Endothelial cell of umbilical vein (primary cell): ENCODE measurements around the gene CMIP. TPM values are rescaled to one million over a fixed set of nuclear protein-coding genes. Genes with fewer than 3 reads are reported as not detected.

Source experiments
- BruUV-seq: library from RNA; stranded (reverse); fragments of 400-500 nt; replicated peaks from 2 replicates; lab custom pipeline; 2021; lab: Mats Ljungman, UMichigan
- CTCF ChIA-PET: fragments of 300-600, 350-600 bp; sonication (Branson Sonifier 250); formaldehyde crosslinking; loops from one replicate; lab custom pipeline; 2021; ENCODE audit warnings: antibody characterized with exemption, inconsistent platforms; lab: Charles Lee
- POLR2A ChIA-PET: fragments of 300-600, 350-600 bp; sonication (Branson Sonifier 250); formaldehyde crosslinking; loops from one replicate; lab custom pipeline; 2021; ENCODE audit warnings: antibody characterized with exemption, inconsistent platforms; lab: Charles Lee
- DNase-seq: peaks from one replicate; pipeline ENCODE4 v3.0.0-alpha.2; 2011; ENCODE audit warnings: low read depth, low spot score
- FAIRE-seq: peaks from 2 replicates; lab custom pipeline; 2011; peaks lifted over from hg19 to GRCh38; lab: Jason Lieb, UNC
- H2AFZ ChIP-seq: 2 replicates; pipeline ENCODE4 v1.6.0; 2012; ENCODE audit warnings: low read depth, low read length, control low read depth, inconsistent platforms
- H3K27ac ChIP-seq: 2 replicates; pipeline ENCODE4 v1.5.1; 2011; ENCODE audit warnings: low read depth, mild to moderate bottlenecking, control low read depth, low read length, moderate library complexity; ENCODE audit not compliant: insufficient read depth
- H3K27me3 ChIP-seq, 2 experiments: 2 replicates each; pipeline versions ENCODE4 v1.6.0 to v1.6.1; 2011; ENCODE audit warnings: low read length in 2 of 2, mixed read lengths in 1 of 2; ENCODE audit not compliant: control insufficient read depth in 2 of 2, insufficient read depth in 2 of 2
- H3K36me3 ChIP-seq, 2 experiments: 2 replicates in 1 of 2; 3 replicates in 1 of 2; pipeline ENCODE4 v1.5.1; 2011; ENCODE audit warnings: low read length in 2 of 2, mild to moderate bottlenecking in 1 of 2, moderate library complexity in 1 of 2; ENCODE audit not compliant: control insufficient read depth in 2 of 2, insufficient read depth in 2 of 2; ENCODE audit errors: extremely low read depth in 1 of 2
- H3K4me1 ChIP-seq: 3 replicates; pipeline ENCODE4 v1.5.1; 2011; ENCODE audit warnings: mild to moderate bottlenecking, low read length; ENCODE audit not compliant: control insufficient read depth, insufficient read depth; ENCODE audit errors: extremely low read depth
- H3K4me2 ChIP-seq: 2 replicates; pipeline ENCODE4 v1.6.1; 2011; ENCODE audit warnings: low read length, control low read depth, mixed read lengths; ENCODE audit not compliant: insufficient read depth
- H3K4me3 ChIP-seq, 3 experiments: fragments of 200-600 bp in 1 of 3; sonication (generic), shearing (Covaris generic) in 1 of 3; replicated peaks in 1 of 3; 2 replicates each; pipeline ENCODE4 v1.5.1; 2011 to 2016; ENCODE audit warnings: control low read depth in 3 of 3, low read length in 3 of 3, mild to moderate bottlenecking in 2 of 3, inconsistent platforms in 1 of 3, low read depth in 1 of 3, moderate library complexity in 1 of 3; ENCODE audit not compliant: insufficient read depth in 1 of 3
- H3K79me2 ChIP-seq: 2 replicates; pipeline ENCODE4 v1.6.0; 2012; ENCODE audit warnings: low read length, inconsistent platforms; ENCODE audit not compliant: control insufficient read depth, insufficient read depth
- H3K9ac ChIP-seq: replicated peaks from 2 replicates; pipeline ENCODE3; 2011; ENCODE audit warnings: low read length, control low read depth; ENCODE audit not compliant: insufficient read depth; ENCODE audit errors: extremely low read depth
- H3K9me1 ChIP-seq: replicated peaks from 3 replicates; pipeline ENCODE4 v1.6.0; 2011; ENCODE audit warnings: mild to moderate bottlenecking, low read length; ENCODE audit not compliant: control insufficient read depth, insufficient read depth; ENCODE audit errors: extremely low read depth
- H3K9me3 ChIP-seq: replicated peaks from 2 replicates; pipeline ENCODE4 v1.5.1; 2012; ENCODE audit warnings: low read length, inconsistent platforms; ENCODE audit not compliant: control insufficient read depth, insufficient read depth
- H4K20me1 ChIP-seq: replicated peaks from 2 replicates; pipeline ENCODE3; 2011; ENCODE audit warnings: mild to moderate bottlenecking, low read length; ENCODE audit not compliant: control insufficient read depth, insufficient read depth; ENCODE audit errors: extremely low read depth
- EZH2 ChIP-seq: IDR thresholded peaks from 2 replicates; pipeline ENCODE4 v1.6.1; 2012; ENCODE audit warnings: borderline replicate concordance, low read depth, mild to moderate bottlenecking, moderate library complexity, low read length, inconsistent platforms; ENCODE audit not compliant: severe bottlenecking
- FOS ChIP-seq: IDR thresholded peaks from 2 replicates; pipeline ENCODE4 v1.6.1; 2011; ENCODE audit warnings: mild to moderate bottlenecking, low read length, moderate library complexity, borderline replicate concordance; ENCODE audit not compliant: insufficient read depth
- GATA2 ChIP-seq: IDR thresholded peaks from 2 replicates; pipeline ENCODE4 v1.7.0; 2011; ENCODE audit warnings: low read depth, mild to moderate bottlenecking, moderate library complexity, mixed read lengths, low read length; ENCODE audit not compliant: insufficient read length, insufficient read depth
- JUN ChIP-seq: IDR thresholded peaks from 2 replicates; pipeline ENCODE4 v1.6.1; 2011; ENCODE audit warnings: borderline replicate concordance, low read depth; ENCODE audit not compliant: insufficient read length, insufficient read depth
- MYC ChIP-seq: IDR thresholded peaks from one replicate; pipeline ENCODE4 v1.6.1; 2011; ENCODE audit warnings: mild to moderate bottlenecking, low read depth, low read length
- POLR2A ChIP-seq: IDR thresholded peaks from 2 replicates; pipeline ENCODE4 v1.6.1; 2012; ENCODE audit warnings: low read depth, mild to moderate bottlenecking, control low read depth, low read length
- POLR2AphosphoS5 ChIP-seq: IDR thresholded peaks from 2 replicates; pipeline ENCODE4 v1.6.1; 2012; ENCODE audit warnings: low read depth, mild to moderate bottlenecking, control low read depth, low read length, moderate library complexity; ENCODE audit not compliant: insufficient read depth
- dilution Hi-C: fragments of 300-500 bp; cut with MboI; formaldehyde crosslinking; loops from one replicate; pipeline ENCODE4 v1.15.0; 2019; ENCODE audit warnings: low sequenced_read_pairs; ENCODE audit not compliant: extremely low pct_ligation_motif_present
- intact Hi-C: fragments of 100-400 bp; cut with micrococcal nuclease; formaldehyde crosslinking; loops from one replicate; pipeline ENCODE4 v1.10.0; 2022
- polyA plus RNA-seq, 4 experiments: library from polyadenylated mRNA; depleted of rRNA in 3 of 4; stranded (reverse) in 3 of 4; unstranded in 1 of 4; fragments of >200 nt; gene quantifications; 2 replicates each; pipeline versions ENCODE4 v1.2.1 to v1.2.3, GENCODE V29; 2011 to 2012; ENCODE audit warnings: missing spikeins in 1 of 4
- total RNA-seq: library from RNA; stranded (reverse); gene quantifications from 2 replicates; pipeline ENCODE4 v1.2.3, GENCODE V29; 2021
- TF ChIP-seq, protein P1 (sequence below), 2 donors: IDR thresholded peaks; 1 replicate in 1 of 2; 2 replicates in 1 of 2; pipeline ENCODE4 v1.5.1; 2011; ENCODE audit warnings: low read length in 2 of 2, mild to moderate bottlenecking in 2 of 2, moderate library complexity in 2 of 2, control low read depth in 1 of 2, inconsistent platforms in 1 of 2, low read depth in 1 of 2; ENCODE audit not compliant: insufficient read depth in 1 of 2; ENCODE audit errors: extremely low read depth in 1 of 2
- TF ChIP-seq, protein P2 (sequence below): IDR thresholded peaks from 2 replicates; pipeline ENCODE4 v1.6.1; 2011; ENCODE audit not compliant: insufficient read depth, insufficient read length

The CMIP gene
- total and polyA plus RNA-seq, 2 donors (not counting 3 experiments of a cell fraction or from before 2014, with no cell fraction given) = 29.0 to 101 TPM

DNA sequence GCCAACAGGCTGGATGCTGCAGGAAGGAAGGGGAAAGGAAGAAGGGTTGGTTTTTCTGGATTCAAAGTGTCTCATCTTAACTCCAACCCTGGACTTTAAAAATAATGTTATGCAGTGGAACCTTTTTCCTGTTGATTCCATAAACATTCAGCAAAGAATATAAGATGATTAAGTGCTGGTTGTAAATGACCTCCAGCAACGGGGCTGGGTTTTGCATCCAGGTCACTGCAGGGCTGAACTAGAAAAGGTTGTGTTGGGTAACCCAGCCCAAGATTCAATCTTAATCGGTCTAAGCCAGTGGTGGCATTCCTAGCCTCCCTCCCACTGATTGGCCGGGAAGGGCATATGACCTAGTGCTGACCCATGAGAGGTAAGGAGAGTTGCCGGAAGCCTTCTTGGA, 300.3 kb downstream of the CMIP start:
- no peak overlapping the region for H3K4me2 ChIP-seq
- H3K4me1 ChIP-seq = peaks cover 5% of the 10 kb centered on the region
- CTCF ChIA-PET = no interaction called here
- H3K9me3 ChIP-seq = no peaks in the 10 kb centered on the region
- H2AFZ ChIP-seq = no peak overlapping the region
- dilution Hi-C loops (loop anchor here (25.0 kb wide), 1 partner anchor 358 kb away; no protein-coding TSS in a partner anchor), intact Hi-C loops (no loop called here)
- H3K9me1 ChIP-seq = no peaks in the 10 kb centered on the region
- FAIRE-seq (no peak), DNase-seq (no peak)
- no peak for TF ChIP-seq FOS
- TF ChIP-seq, protein P1, sequence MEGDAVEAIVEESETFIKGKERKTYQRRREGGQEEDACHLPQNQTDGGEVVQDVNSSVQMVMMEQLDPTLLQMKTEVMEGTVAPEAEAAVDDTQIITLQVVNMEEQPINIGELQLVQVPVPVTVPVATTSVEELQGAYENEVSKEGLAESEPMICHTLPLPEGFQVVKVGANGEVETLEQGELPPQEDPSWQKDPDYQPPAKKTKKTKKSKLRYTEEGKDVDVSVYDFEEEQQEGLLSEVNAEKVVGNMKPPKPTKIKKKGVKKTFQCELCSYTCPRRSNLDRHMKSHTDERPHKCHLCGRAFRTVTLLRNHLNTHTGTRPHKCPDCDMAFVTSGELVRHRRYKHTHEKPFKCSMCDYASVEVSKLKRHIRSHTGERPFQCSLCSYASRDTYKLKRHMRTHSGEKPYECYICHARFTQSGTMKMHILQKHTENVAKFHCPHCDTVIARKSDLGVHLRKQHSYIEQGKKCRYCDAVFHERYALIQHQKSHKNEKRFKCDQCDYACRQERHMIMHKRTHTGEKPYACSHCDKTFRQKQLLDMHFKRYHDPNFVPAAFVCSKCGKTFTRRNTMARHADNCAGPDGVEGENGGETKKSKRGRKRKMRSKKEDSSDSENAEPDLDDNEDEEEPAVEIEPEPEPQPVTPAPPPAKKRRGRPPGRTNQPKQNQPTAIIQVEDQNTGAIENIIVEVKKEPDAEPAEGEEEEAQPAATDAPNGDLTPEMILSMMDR (IDR thresholded peaks at IDR 0.05; ENCODE audit: extremely low read depth in 1 of 2, insufficient read depth in 1 of 2, low read depth in 1 of 2, low read length in 2 of 2) = no peak
- no peak for TF ChIP-seq MYC
- no peak for TF ChIP-seq JUN
- TF ChIP-seq, protein P2, sequence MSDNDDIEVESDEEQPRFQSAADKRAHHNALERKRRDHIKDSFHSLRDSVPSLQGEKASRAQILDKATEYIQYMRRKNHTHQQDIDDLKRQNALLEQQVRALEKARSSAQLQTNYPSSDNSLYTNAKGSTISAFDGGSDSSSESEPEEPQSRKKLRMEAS = no peak
- no peak for TF ChIP-seq GATA2
- TF ChIP-seq POLR2AphosphoS5 = no peak
- no peak for TF ChIP-seq POLR2A
- TF ChIP-seq EZH2 = no peak
- H3K9ac ChIP-seq = no peak overlapping the region
- no TSS peak for BruUV-seq
- H3K4me3 ChIP-seq = no peak overlapping the region
- no peaks in the 10 kb centered on the region for H3K27me3 ChIP-seq
- no peaks in the 10 kb centered on the region for H3K36me3 ChIP-seq
- H4K20me1 ChIP-seq = no peaks in the 10 kb centered on the region
- no peaks in the 10 kb centered on the region for H3K79me2 ChIP-seq
- POLR2A ChIA-PET = no interaction called here
- no peak overlapping the region for H3K27ac ChIP-seq
